ENCODE results near the gene DHX9. TPM values are rescaled to one million over a fixed set of nuclear protein-coding genes. Genes with fewer than 3 reads are reported as not detected.

Gene DHX9
- polyA plus RNA-seq, 2 of the 4 experiments (the other 2 are of a cell fraction): 205 to 247 TPM

DNA sequence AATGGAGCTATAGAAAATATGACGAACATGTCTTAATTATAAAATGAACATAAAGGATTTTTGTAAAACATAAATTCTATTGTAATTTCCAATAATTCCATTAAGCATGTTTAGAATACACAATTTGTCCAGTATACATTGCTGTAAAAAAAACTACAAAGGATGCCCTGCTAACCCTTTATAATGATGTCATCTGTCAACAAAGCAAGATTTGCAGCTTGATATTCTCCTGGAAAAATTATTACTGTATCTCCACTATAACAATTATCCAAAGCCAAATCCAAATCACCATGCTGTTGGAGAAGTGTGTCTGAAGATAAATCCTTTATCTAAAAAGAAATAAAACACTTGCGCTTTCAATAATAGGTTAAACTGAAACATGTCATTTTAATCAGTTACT, 66.2 kb downstream of the DHX9 start:
- DNase-seq (ENCODE audit: low read depth in 1 of 2, low spot score in 1 of 2) (no peak), FAIRE-seq (no peak), ATAC-seq (no peak)
- WGBS (ENCODE audit: missing lambda C conversion rate): 88% methylated on average over 2 of the region's 2 CpGs
- TF ChIP-seq KDM1A (IDR thresholded peaks at IDR 0.05; ENCODE audit: low read depth) (no peak), ELK1 (IDR thresholded peaks at IDR 0.05; ENCODE audit: low read depth, low read length) (no peak), ZFP36 (IDR thresholded peaks at IDR 0.05; ENCODE audit: borderline replicate concordance, partially characterized antibody) (no peak), HEYL (CRISPR knock-in tag; IDR thresholded peaks at IDR 0.05) (no peak), BHLHE40 (IDR thresholded peaks at IDR 0.05; ENCODE audit: low read depth, low read length) (no peak), PHF8 (IDR thresholded peaks at IDR 0.05; ENCODE audit: borderline replicate concordance, low read depth) (no peak), EHF (CRISPR knock-in tag; IDR thresholded peaks at IDR 0.05) (no peak), NPAS2 (CRISPR knock-in tag; IDR thresholded peaks at IDR 0.05; ENCODE audit: borderline replicate concordance) (no peak)
- Histone ChIP-seq H3K4me1 (no peaks in the 10 kb centered on the region), H3K9me3 (no peaks in the 10 kb centered on the region), H3K27ac (no peak overlapping the region), H3K4me2 (no peak overlapping the region), H3K4me3 (no peak overlapping the region)
- POLR2A ChIA-PET: no interaction called here
- CTCF ChIA-PET: interaction anchor here (1.3 kb wide), 1 partner anchor 57 kb away, joined by 3 read pairs; no protein-coding TSS in a partner anchor

GRCh38 chr1:182909578-182909977, 70.4 kb downstream of the DHX9 start:
- CTCF ChIA-PET: no interaction called here
- no peak overlapping the region for H3K4me3 ChIP-seq
- ATAC-seq: no peak; a peak in 1 of 6 replicates

GRCh38 chr1:182910143-182910542, 71.0 kb downstream of the DHX9 start:
- CTCF ChIA-PET: no interaction called here
- ATAC-seq (peak; percentile 73 to 81), FAIRE-seq (no peak), DNase-seq (ENCODE audit: low read depth in 1 of 2, low spot score in 1 of 2) (peak in 1 of 2 experiments; percentile 23)
- Histone ChIP-seq H3K27ac (no peak overlapping the region), H3K4me2 (no peak overlapping the region), H3K4me1 (no peaks in the 10 kb centered on the region), H3K4me3 (no peak overlapping the region), H3K9me3 (peaks cover 7% of the 10 kb centered on the region; the same call in 2 of the 3 replicates)
- WGBS (ENCODE audit: missing lambda C conversion rate): 97% methylated on average over 1 of the region's 1 CpG
- no peak for TF ChIP-seq CBX8 (IDR thresholded peaks at IDR 0.05)
- no peak for TF ChIP-seq HOXA7 (CRISPR knock-in tag; IDR thresholded peaks at IDR 0.05)
- TF ChIP-seq HEYL (CRISPR knock-in tag; IDR thresholded peaks at IDR 0.05): no peak
- TF ChIP-seq RAD21 (conservative IDR thresholded peaks at IDR 0.05 in 1 of 2, IDR thresholded peaks at IDR 0.05 in 1 of 2): peak in 1 of 2 experiments; percentile 22; a peak in 2 of 5 replicates
- TF ChIP-seq JUNB (IDR thresholded peaks at IDR 0.05): no peak
- POLR2A ChIA-PET: no interaction called here

More at GRCh38 chr1:182909578-182909977, 70.4 kb downstream of the DHX9 start:
- 59% methylated on average over 4 of the region's 4 CpGs for WGBS (ENCODE audit: missing lambda C conversion rate)
- TF ChIP-seq CHD4 (IDR thresholded peaks at IDR 0.05; ENCODE audit: borderline replicate concordance) (no peak), NPAS2 (CRISPR knock-in tag; IDR thresholded peaks at IDR 0.05; ENCODE audit: borderline replicate concordance) (no peak), SMC3 (IDR thresholded peaks at IDR 0.05) (no peak), HOXB5 (CRISPR knock-in tag; IDR thresholded peaks at IDR 0.05) (no peak), ZSCAN20 (CRISPR knock-in tag; IDR thresholded peaks at IDR 0.05) (no peak), HEYL (CRISPR knock-in tag; IDR thresholded peaks at IDR 0.05) (no peak), GATA3 (IDR thresholded peaks at IDR 0.05; ENCODE audit: borderline replicate concordance) (no peak), PHF8 (IDR thresholded peaks at IDR 0.05; ENCODE audit: borderline replicate concordance, low read depth) (no peak)
- TF ChIP-seq, protein P1, sequence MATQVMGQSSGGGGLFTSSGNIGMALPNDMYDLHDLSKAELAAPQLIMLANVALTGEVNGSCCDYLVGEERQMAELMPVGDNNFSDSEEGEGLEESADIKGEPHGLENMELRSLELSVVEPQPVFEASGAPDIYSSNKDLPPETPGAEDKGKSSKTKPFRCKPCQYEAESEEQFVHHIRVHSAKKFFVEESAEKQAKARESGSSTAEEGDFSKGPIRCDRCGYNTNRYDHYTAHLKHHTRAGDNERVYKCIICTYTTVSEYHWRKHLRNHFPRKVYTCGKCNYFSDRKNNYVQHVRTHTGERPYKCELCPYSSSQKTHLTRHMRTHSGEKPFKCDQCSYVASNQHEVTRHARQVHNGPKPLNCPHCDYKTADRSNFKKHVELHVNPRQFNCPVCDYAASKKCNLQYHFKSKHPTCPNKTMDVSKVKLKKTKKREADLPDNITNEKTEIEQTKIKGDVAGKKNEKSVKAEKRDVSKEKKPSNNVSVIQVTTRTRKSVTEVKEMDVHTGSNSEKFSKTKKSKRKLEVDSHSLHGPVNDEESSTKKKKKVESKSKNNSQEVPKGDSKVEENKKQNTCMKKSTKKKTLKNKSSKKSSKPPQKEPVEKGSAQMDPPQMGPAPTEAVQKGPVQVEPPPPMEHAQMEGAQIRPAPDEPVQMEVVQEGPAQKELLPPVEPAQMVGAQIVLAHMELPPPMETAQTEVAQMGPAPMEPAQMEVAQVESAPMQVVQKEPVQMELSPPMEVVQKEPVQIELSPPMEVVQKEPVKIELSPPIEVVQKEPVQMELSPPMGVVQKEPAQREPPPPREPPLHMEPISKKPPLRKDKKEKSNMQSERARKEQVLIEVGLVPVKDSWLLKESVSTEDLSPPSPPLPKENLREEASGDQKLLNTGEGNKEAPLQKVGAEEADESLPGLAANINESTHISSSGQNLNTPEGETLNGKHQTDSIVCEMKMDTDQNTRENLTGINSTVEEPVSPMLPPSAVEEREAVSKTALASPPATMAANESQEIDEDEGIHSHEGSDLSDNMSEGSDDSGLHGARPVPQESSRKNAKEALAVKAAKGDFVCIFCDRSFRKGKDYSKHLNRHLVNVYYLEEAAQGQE (IDR thresholded peaks at IDR 0.05): no peak
- Histone ChIP-seq H3K27ac (no peak overlapping the region), H3K9me3 (peaks cover 7% of the 10 kb centered on the region; the same call in 2 of the 3 replicates), H3K4me2 (no peak overlapping the region), H3K4me1 (no peaks in the 10 kb centered on the region)
- no peak for DNase-seq (ENCODE audit: low read depth in 1 of 2, low spot score in 1 of 2)
- POLR2A ChIA-PET: no interaction called here
- no peak for FAIRE-seq
